Measurements from ENCODE around the gene NEAT1.

The NEAT1 gene

GRCh38 chr11:65424205-65425104, 1.9 kb downstream of the NEAT1 start:
- peak; percentile 66 for DNase-seq

- DNase-seq = peak; percentile 74
These were observed 2.7 kb downstream of the NEAT1 start for GRCh38 chr11:65425105-65425970.

GRCh38 chr11:65425971-65426838, 3.6 kb downstream of the NEAT1 start:
- no peak for DNase-seq

GRCh38 chr11:65426839-65427690, 4.5 kb downstream of the NEAT1 start:
- peak; percentile 50 for DNase-seq

GRCh38 chr11:65427691-65428577, 5.3 kb downstream of the NEAT1 start:
- peak; percentile 34 for DNase-seq

GRCh38 chr11:65428578-65429067, 6.0 kb downstream of the NEAT1 start:
- DNase-seq = no peak

GRCh38 chr11:65429068-65429681, 6.6 kb downstream of the NEAT1 start:
- no peak for DNase-seq

GRCh38 chr11:65429724-65430405, 7.3 kb downstream of the NEAT1 start:
- DNase-seq = peak; percentile 37

GRCh38 chr11:65430406-65431217, 8.0 kb downstream of the NEAT1 start:
- DNase-seq = no peak

- no peak for DNase-seq
These were observed 9.0 kb downstream of the NEAT1 start for GRCh38 chr11:65431451-65432099.

GRCh38 chr11:65432100-65432650, 9.6 kb downstream of the NEAT1 start:
- DNase-seq = no peak

- DNase-seq = no peak
These were observed 10.3 kb downstream of the NEAT1 start for GRCh38 chr11:65432686-65433582.

GRCh38 chr11:65433657-65434056, 11.1 kb downstream of the NEAT1 start:
- no peak for DNase-seq

- DNase-seq = no peak
These were observed 11.6 kb downstream of the NEAT1 start for GRCh38 chr11:65434057-65434666.

GRCh38 chr11:65434667-65435410, 12.2 kb downstream of the NEAT1 start:
- no peak for DNase-seq

All from activated CD4-positive, alpha-beta T cell treated with anti-CD3 and anti-CD28 coated beads, Interleukin-2, amount 50 U/mL, for 1 hour (primary cell).